A549 (cell line): ENCODE measurements around the gene TRIM15. TPM values are rescaled to one million over a fixed set of nuclear protein-coding genes. Genes with fewer than 3 reads are reported as not detected.

ENCODE experiments used
- ATAC-seq, 2 experiments: fragments of 200-7000 bp in 1 of 2; fragments of >200 bp in 1 of 2; cut with Nextera tagmentation in 1 of 2; cut with Tn5 transposase in 1 of 2; 3 replicates each; pipeline versions ENCODE4 v1.8.0 to v1.9.1; 2018 to 2020; ENCODE audit warnings: mild to moderate bottlenecking in 1 of 2, moderate library complexity in 1 of 2
- CTCF ChIA-PET: fragments of 300-600 bp; sonication (Branson Sonifier 250); formaldehyde crosslinking; extraction: SDS; loops from one replicate; lab custom pipeline; 2021; ENCODE audit warnings: antibody characterized with exemption, inconsistent platforms; lab: Yijun Ruan, JAX
- POLR2A ChIA-PET: fragments of 350-600 bp; formaldehyde crosslinking; extraction: SDS; loops from one replicate; lab custom pipeline; 2021; ENCODE audit warnings: antibody characterized with exemption, inconsistent platforms; lab: Yijun Ruan, JAX
- DNase-seq, 2 experiments: peaks; one replicate each; pipeline versions ENCODE4 v3.0.0 to v3.0.0-alpha.2; 2011 to 2016; ENCODE audit warnings: low read depth in 1 of 2, low spot score in 1 of 2
- FAIRE-seq: peaks from 2 replicates; lab custom pipeline; 2011; peaks lifted over from hg19 to GRCh38; lab: Jason Lieb, UNC
- H3K27ac ChIP-seq, 2 experiments: fragments of >200 bp; sonication (Bioruptor Twin); formaldehyde crosslinking; 3 replicates each; pipeline ENCODE4 v1.5.1; 2016 to 2017
- H3K4me1 ChIP-seq: fragments of >200 bp; sonication (Bioruptor Twin); formaldehyde crosslinking; 3 replicates; pipeline ENCODE4 v1.6.1; 2016
- H3K4me2 ChIP-seq: fragments of >200 bp; sonication (Bioruptor Twin); formaldehyde crosslinking; 3 replicates; pipeline ENCODE4 v1.6.1; 2016
- H3K4me3 ChIP-seq: fragments of >200 bp; sonication (Bioruptor Twin); formaldehyde crosslinking; 3 replicates; pipeline ENCODE4 v1.5.1; 2016
- H3K9me3 ChIP-seq: fragments of >200 bp; sonication (Bioruptor Twin); formaldehyde crosslinking; 3 replicates; pipeline ENCODE4 v1.6.1; 2016
- CBX8 ChIP-seq: fragments of 200-600 bp; sonication (generic); IDR thresholded peaks from 2 replicates; pipeline ENCODE4 v1.6.1; 2016
- CTCF ChIP-seq: fragments of >200 bp; sonication (Bioruptor Twin); formaldehyde crosslinking; IDR thresholded peaks from 3 replicates; pipeline ENCODE4 v1.5.1; 2016
- EP300 ChIP-seq, 2 experiments: fragments of >200 bp; sonication (Bioruptor Twin); formaldehyde crosslinking; IDR thresholded peaks; 2 replicates in 1 of 2; 3 replicates in 1 of 2; pipeline ENCODE4 v1.6.1; 2016 to 2017
- GATA3 ChIP-seq: IDR thresholded peaks from 2 replicates; pipeline ENCODE4 v1.6.1; 2012; ENCODE audit warnings: borderline replicate concordance
- HOXB13 ChIP-seq: fragments of 250-450 bp; sonication (Bioruptor Pico); IDR thresholded peaks from 2 replicates; pipeline ENCODE4 v1.5.0; 2020; ENCODE audit warnings: low read depth, mild to moderate bottlenecking, moderate library complexity
- HOXB5 ChIP-seq: fragments of 250-450 bp; sonication (Bioruptor Pico); IDR thresholded peaks from 2 replicates; pipeline ENCODE4 v1.5.0; 2020; ENCODE audit warnings: mild to moderate bottlenecking, moderate library complexity
- JUN ChIP-seq, 2 experiments: fragments of >200 bp; sonication (Bioruptor Twin); formaldehyde crosslinking; IDR thresholded peaks; 2 replicates in 1 of 2; 3 replicates in 1 of 2; pipeline ENCODE4 v1.6.1; 2016 to 2017
- JUNB ChIP-seq: fragments of >200 bp; sonication (Bioruptor Twin); formaldehyde crosslinking; IDR thresholded peaks from 2 replicates; pipeline ENCODE4 v1.6.1; 2016
- KDM5A ChIP-seq: fragments of 200-600 bp; sonication (generic); IDR thresholded peaks from 2 replicates; pipeline ENCODE4 v1.6.1; 2016; ENCODE audit warnings: antibody characterized with exemption, mild to moderate bottlenecking
- MAFK ChIP-seq: fragments of 450-650 bp; IDR thresholded peaks from 2 replicates; pipeline ENCODE4 v1.6.1; 2014; ENCODE audit not compliant: partially characterized antibody
- MYC ChIP-seq: IDR thresholded peaks from 2 replicates; pipeline ENCODE4 v1.6.1; 2012; ENCODE audit warnings: mild to moderate bottlenecking, inconsistent platforms, low read length, improper control_type of control experiment, borderline replicate concordance
- POLR2A ChIP-seq: IDR thresholded peaks from 2 replicates; pipeline ENCODE4 v1.6.1; 2012; ENCODE audit warnings: mild to moderate bottlenecking, low read length
- RAD21 ChIP-seq, 2 experiments: fragments of >200 bp in 1 of 2; sonication (Bioruptor Twin) in 1 of 2; formaldehyde crosslinking in 1 of 2; IDR thresholded peaks in 1 of 2; conservative IDR thresholded peaks in 1 of 2; 2 replicates in 1 of 2; 3 replicates in 1 of 2; pipeline ENCODE4 v1.6.1; 2012 to 2018; ENCODE audit warnings: inconsistent platforms in 1 of 2
- RARB ChIP-seq: fragments of 250-450 bp; sonication (Bioruptor Pico); IDR thresholded peaks from 2 replicates; pipeline ENCODE4 v1.8.0; 2021; ENCODE audit warnings: mild to moderate bottlenecking, moderate library complexity
- RCOR1 ChIP-seq: fragments of 150-350 bp; IDR thresholded peaks from 2 replicates; pipeline ENCODE4 v1.6.1; 2014; ENCODE audit warnings: antibody characterized with exemption, low read length, low read depth
- RFX5 ChIP-seq: fragments of 450-650 bp; IDR thresholded peaks from 2 replicates; pipeline ENCODE4 v1.7.1; 2014; ENCODE audit warnings: antibody characterized with exemption, mild to moderate bottlenecking, moderate library complexity
- SMC3 ChIP-seq: fragments of >200 bp; sonication (Bioruptor Twin); formaldehyde crosslinking; IDR thresholded peaks from 3 replicates; pipeline ENCODE4 v1.6.1; 2018; ENCODE audit warnings: inconsistent platforms
- TP53 ChIP-seq: fragments of 250-450 bp; sonication (Bioruptor Pico); IDR thresholded peaks from 2 replicates; pipeline ENCODE4 v1.5.0; 2021; ENCODE audit warnings: mild to moderate bottlenecking, moderate library complexity
- ZC3H11A ChIP-seq: fragments of 450-650 bp; IDR thresholded peaks from 2 replicates; pipeline ENCODE4 v1.6.1; 2014; ENCODE audit warnings: antibody characterized with exemption, mild to moderate bottlenecking
- ZFP36 ChIP-seq: fragments of 450-650 bp; IDR thresholded peaks from 2 replicates; pipeline ENCODE4 v1.6.1; 2014; ENCODE audit warnings: borderline replicate concordance; ENCODE audit not compliant: partially characterized antibody
- WGBS: methylation state at CpG from one replicate; pipeline ENCODE4 v1.1.6; 2017; ENCODE audit errors: missing lambda C conversion rate; 5-methylcytosine and 5-hydroxymethylcytosine counted together
- polyA plus RNA-seq, 4 experiments: library from polyadenylated mRNA; depleted of rRNA in 3 of 4; stranded (reverse); fragments of >200 nt; fragmentation: RNase III in 1 of 4; extraction: RNeasy Plus Mini Kit Qiagen cat#74134 plus additional on column Dnase treatment in 1 of 4; gene quantifications; 2 replicates in 3 of 4; 3 replicates in 1 of 4; pipeline ENCODE4 v1.2.3, GENCODE V29; 2011 to 2017
- TF ChIP-seq, protein P1 (sequence below): fragments of 150-350 bp; IDR thresholded peaks from 2 replicates; pipeline ENCODE4 v1.6.1; 2014; ENCODE audit warnings: low read depth, mild to moderate bottlenecking, low read length

TRIM15 gene
- polyA plus RNA-seq, 2 of the 4 experiments (the other 2 are of a cell fraction): 0.09 to 0.37 TPM

GRCh38 chr6:30122515-30122914, 40.8 kb upstream of the TRIM15 start:
- WGBS: 100% methylated on average over 2 of the region's 2 CpGs
- DNase-seq: no peak
- 0 out of 3 replicates have a peak overlapping the region, but pooled peaks have one; percentile 11 for H3K4me2 ChIP-seq

DNA sequence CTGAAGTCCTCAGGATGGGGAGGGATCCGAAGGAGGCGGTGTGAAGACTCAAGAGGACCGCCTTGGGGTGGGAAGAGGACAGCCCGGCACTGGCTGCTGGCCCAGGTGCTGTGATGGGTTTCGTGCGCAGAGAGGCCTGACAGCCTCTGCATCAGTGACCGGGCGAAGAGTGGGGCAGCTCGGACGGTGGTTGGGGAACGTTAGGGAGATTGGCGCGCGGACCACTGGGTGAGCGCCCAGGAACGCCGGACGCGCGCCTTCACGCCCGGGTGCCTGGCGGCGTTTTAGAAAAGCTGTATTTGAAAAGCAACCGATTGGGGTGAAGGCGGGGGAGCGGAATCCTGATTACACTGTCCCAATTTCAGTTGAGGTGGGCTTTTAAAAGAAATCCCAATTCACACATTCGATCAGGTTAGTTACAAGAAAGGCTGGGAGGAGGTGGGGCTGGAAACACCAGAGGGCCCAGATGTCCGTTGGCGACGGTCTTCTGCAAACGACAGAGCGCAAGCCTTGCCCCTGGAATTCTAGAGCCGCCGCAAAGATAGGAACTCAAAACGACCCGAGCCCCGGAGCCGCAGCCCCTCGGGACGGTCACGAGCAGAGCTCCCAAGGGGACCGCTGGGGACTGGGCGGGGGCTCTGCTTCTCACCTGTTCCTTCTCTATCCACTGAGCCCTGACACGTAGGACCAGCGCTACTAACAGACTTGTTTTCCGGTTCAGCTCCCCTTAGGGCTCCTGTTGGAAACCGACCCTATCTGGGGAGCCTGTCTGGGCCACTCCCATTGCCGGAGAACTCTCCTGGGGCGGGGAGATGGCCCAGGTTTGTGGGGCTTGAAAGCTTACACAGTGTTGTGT, 35.9 kb upstream of the TRIM15 start:
- ChIA-PET POLR2A (no interaction called here), CTCF (interaction anchor here (1.6 to 17.3 kb wide), 2 partner anchors 9 to 18 kb away, joined by 5 to 353 read pairs; partner anchors contain the start of genes TRIM31 and TRIM40)
- no peaks in the 10 kb centered on the region for H3K9me3 ChIP-seq
- FAIRE-seq (no peak), DNase-seq (no peak), ATAC-seq (no peak)
- no peak overlapping the region for H3K4me3 ChIP-seq
- H3K4me1 ChIP-seq: peaks cover 26% of the 10 kb centered on the region
- no peak for TF ChIP-seq ZC3H11A
- TF ChIP-seq JUNB: no peak
- no peak for TF ChIP-seq RCOR1
- no peak for TF ChIP-seq CTCF
- no peak for TF ChIP-seq RFX5
- no peak for TF ChIP-seq RAD21 (conservative IDR thresholded peaks at IDR 0.05 in 1 of 2, IDR thresholded peaks at IDR 0.05 in 1 of 2)
- 90% methylated on average over 48 of the region's 50 CpGs for WGBS
- H3K4me2 ChIP-seq: no peak overlapping the region
- H3K27ac ChIP-seq: no peak overlapping the region

More at GRCh38 chr6:30122515-30122914, 40.8 kb upstream of the TRIM15 start:
- FAIRE-seq: no peak
- H3K4me3 ChIP-seq: no peak overlapping the region
- no peak overlapping the region for H3K27ac ChIP-seq
- ChIA-PET CTCF (interaction anchor here (2.2 to 17.3 kb wide), 2 partner anchors 9 to 13 kb away, joined by 14 to 353 read pairs; partner anchors contain the start of gene TRIM31), POLR2A (no interaction called here)
- no peak for ATAC-seq
- H3K4me1 ChIP-seq: peaks cover 18% of the 10 kb centered on the region; the same call in 1 of the 3 replicates
- no peak for TF ChIP-seq HOXB13 (CRISPR knock-in tag)
- TF ChIP-seq ZFP36: no peak
- TF ChIP-seq EP300 (IDR thresholded peaks at IDR 0.05): no peak
- no peak for TF ChIP-seq SMC3
- no peak for TF ChIP-seq MYC
- TF ChIP-seq KDM5A: no peak
- TF ChIP-seq JUN (IDR thresholded peaks at IDR 0.05): no peak
- no peak for TF ChIP-seq POLR2A
- no peak for TF ChIP-seq MAFK
- no peak for TF ChIP-seq GATA3
- TF ChIP-seq, protein P1, sequence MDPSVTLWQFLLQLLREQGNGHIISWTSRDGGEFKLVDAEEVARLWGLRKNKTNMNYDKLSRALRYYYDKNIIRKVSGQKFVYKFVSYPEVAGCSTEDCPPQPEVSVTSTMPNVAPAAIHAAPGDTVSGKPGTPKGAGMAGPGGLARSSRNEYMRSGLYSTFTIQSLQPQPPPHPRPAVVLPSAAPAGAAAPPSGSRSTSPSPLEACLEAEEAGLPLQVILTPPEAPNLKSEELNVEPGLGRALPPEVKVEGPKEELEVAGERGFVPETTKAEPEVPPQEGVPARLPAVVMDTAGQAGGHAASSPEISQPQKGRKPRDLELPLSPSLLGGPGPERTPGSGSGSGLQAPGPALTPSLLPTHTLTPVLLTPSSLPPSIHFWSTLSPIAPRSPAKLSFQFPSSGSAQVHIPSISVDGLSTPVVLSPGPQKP: no peak
- no peak for TF ChIP-seq HOXB5 (CRISPR knock-in tag)
- no peak for TF ChIP-seq CBX8
- TF ChIP-seq TP53: no peak
- no peak for TF ChIP-seq RARB (CRISPR knock-in tag)
- H3K9me3 ChIP-seq: no peaks in the 10 kb centered on the region
